Mammary microvascular endothelial cell (primary cell): ENCODE data around the gene LITAFD. TPM values are rescaled to one million over a fixed set of nuclear protein-coding genes. Genes with fewer than 3 reads are reported as not detected.

Source experiments
- total RNA-seq: library from RNA; depleted of rRNA; stranded (reverse); fragments of >200 nt; gene quantifications from 2 replicates; pipeline ENCODE4 v1.2.3, GENCODE V29; 2015

The LITAFD gene
- not detected in 2 replicates for total RNA-seq

GRCh38 chr16:8882041-8882617 lies at the start of gene LITAFD:
Gene LITAFD, plus strand, starts transcription at chr16:8882351. Its CDS starts 2,005 bp downstream, at chr16:8884356.

DNA sequence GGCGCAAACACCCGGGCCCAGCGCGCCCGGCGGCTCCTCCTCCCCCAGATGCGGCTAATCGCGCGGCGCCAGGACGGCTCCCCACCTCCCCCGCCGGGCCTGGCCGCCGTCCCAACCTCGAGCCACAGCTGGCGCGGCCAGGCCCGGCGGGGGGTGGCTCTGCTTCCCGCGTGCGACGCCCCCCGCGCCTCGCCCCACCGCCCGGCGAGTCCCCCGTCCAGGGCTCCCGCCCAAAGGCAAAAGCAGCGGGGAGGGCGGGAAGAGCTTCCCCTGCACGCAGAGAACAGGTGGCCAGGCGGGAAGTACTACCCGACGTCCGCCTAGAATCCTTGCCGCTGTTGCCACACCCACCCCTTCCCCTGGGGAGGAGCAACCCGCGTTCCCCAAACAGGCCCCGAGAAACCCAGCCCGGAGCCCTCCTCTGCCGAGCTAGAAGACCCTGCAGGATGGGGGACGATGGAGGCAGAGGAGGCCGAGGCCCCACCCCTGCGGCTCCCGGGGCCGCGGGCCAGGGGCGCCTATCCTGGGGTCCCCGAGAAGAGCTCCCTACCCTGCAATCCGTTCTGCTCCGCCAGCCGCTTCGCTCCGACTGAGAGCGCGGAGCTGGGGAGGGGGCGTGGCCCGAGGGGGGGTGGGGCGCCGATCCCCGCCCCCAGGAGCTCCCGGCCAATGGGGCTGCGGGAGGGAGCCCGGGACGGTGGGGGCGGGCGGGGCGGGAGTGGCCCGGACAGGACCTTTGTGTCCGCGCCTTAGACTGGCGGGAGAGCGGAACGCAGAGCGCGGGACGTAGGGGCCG lies 13.5 kb upstream of the LITAFD start, which contains the start of gene CARHSP1:
Gene CARHSP1, minus strand, starts transcription at position 591 of the 796 bp plus-strand sequence. CDS start 9,678 bp downstream, outside the sequence.

Other genes with a start within 250 kb of the LITAFD start
- 0.44 and 0.53 TPM in 2 replicates for gene ABAT, start 207.7 kb upstream of the LITAFD start, total RNA-seq
- gene TMEM186, start 84.7 kb upstream of the LITAFD start, total RNA-seq: 4.4 and 6.0 TPM in 2 replicates
- gene PMM2, start 84.5 kb upstream of the LITAFD start, total RNA-seq: 42.3 and 47.0 TPM in 2 replicates
- gene CARHSP1, start 13.3 kb upstream of the LITAFD start, total RNA-seq: 87.3 and 89.3 TPM in 2 replicates
- gene USP7, start 81.6 kb downstream of the LITAFD start, total RNA-seq: 41.0 and 52.3 TPM in 2 replicates
- gene HAPSTR1, start 209.3 kb downstream of the LITAFD start, total RNA-seq: 36.3 and 38.8 TPM in 2 replicates